GM12892 (cell line): Measurements from ENCODE around the gene CCT5.

Experiments
- POLR2A ChIP-seq: IDR thresholded peaks from 2 replicates; pipeline ENCODE4 v1.6.1; 2011; ENCODE audit warnings: low read depth, low read length, control low read depth
- POLR2AphosphoS5 ChIP-seq: IDR thresholded peaks from 2 replicates; pipeline ENCODE4 v1.6.1; 2011; ENCODE audit warnings: low read depth, low read length, control low read depth
- TAF1 ChIP-seq: IDR thresholded peaks from 2 replicates; pipeline ENCODE4 v1.6.1; 2011; ENCODE audit warnings: low read depth, mild to moderate bottlenecking, control low read depth, low read length, borderline replicate concordance

- TF ChIP-seq POLR2A (no peak), TAF1 (no peak), POLR2AphosphoS5 (no peak)
Observed at GRCh38 chr5:10219068-10219467, 31.0 kb upstream of the CCT5 start.
